Neural progenitor cell (in vitro differentiated cells): ENCODE measurements around the gene EPB41. TPM values are rescaled to one million over a fixed set of nuclear protein-coding genes. Genes with fewer than 3 reads are reported as not detected.
"Not testable (repeated sequence)": the region's sequence is repeated elsewhere in the genome, so short reads cannot be mapped to it uniquely, and the experiment has no call there.

Experiments
- DNase-seq: peaks from one replicate; pipeline ENCODE4 v3.0.0-alpha.2; 2016; ENCODE audit warnings: low spot score
- H2AFZ ChIP-seq: fragments of 200-600 bp; sonication (generic); replicated peaks from 2 replicates; pipeline ENCODE4 v1.6.1; 2016; ENCODE audit warnings: antibody characterized with exemption
- H3F3A ChIP-seq: fragments of 200-600 bp; sonication (generic); 2 replicates; pipeline ENCODE4 v1.6.1; 2016; ENCODE audit warnings: antibody characterized with exemption, low read depth
- H3K27ac ChIP-seq: fragments of 200-600 bp; sonication (generic); 2 replicates; pipeline ENCODE4 v1.5.1; 2016; ENCODE audit warnings: mild to moderate bottlenecking
- H3K27me3 ChIP-seq: fragments of 200-600 bp; sonication (generic); 2 replicates; pipeline ENCODE4 v1.6.1; 2016; ENCODE audit warnings: mild to moderate bottlenecking, moderate library complexity
- H3K36me3 ChIP-seq: fragments of 200-600 bp; sonication (generic); 2 replicates; pipeline ENCODE4 v1.5.1; 2016
- H3K4me1 ChIP-seq: fragments of 200-600 bp; sonication (generic); 2 replicates; pipeline ENCODE4 v1.6.1; 2016; ENCODE audit warnings: mixed run types
- H3K4me2 ChIP-seq: fragments of 200-600 bp; sonication (generic); 2 replicates; pipeline ENCODE4 v1.6.1; 2016
- H3K4me3 ChIP-seq: fragments of 200-600 bp; sonication (generic); 2 replicates; pipeline ENCODE4 v1.5.1; 2016
- H3K79me2 ChIP-seq: fragments of 200-600 bp; sonication (generic); 2 replicates; pipeline ENCODE4 v1.6.1; 2016; ENCODE audit warnings: low read depth
- H3K9ac ChIP-seq: fragments of 200-600 bp; sonication (generic); 2 replicates; pipeline ENCODE4 v1.6.1; 2016
- H3K9me3 ChIP-seq: fragments of 200-600 bp; sonication (generic); 2 replicates; pipeline ENCODE4 v1.5.1; 2016; ENCODE audit warnings: low read depth
- H4K20me1 ChIP-seq: fragments of 200-600 bp; sonication (generic); 2 replicates; pipeline ENCODE4 v1.6.1; 2016; ENCODE audit warnings: low read depth
- H3K27ac Mint-ChIP-seq: 3 replicates; pipeline ENCODE4 v1.8.0; 2021; ENCODE audit warnings: mixed read lengths
- H3K27me3 Mint-ChIP-seq: 2 replicates; pipeline ENCODE4 v1.8.0; 2022; ENCODE audit warnings: low read depth, mild to moderate bottlenecking, inconsistent platforms, moderate library complexity, mixed read lengths; ENCODE audit not compliant: insufficient read depth
- H3K36me3 Mint-ChIP-seq: 3 replicates; pipeline ENCODE4 v1.8.0; 2021; ENCODE audit warnings: mixed read lengths
- H3K4me1 Mint-ChIP-seq: 3 replicates; pipeline ENCODE4 v1.8.0; 2021; ENCODE audit warnings: mixed read lengths
- H3K4me3 Mint-ChIP-seq: 3 replicates; pipeline ENCODE4 v1.8.0; 2021; ENCODE audit warnings: mild to moderate bottlenecking, moderate library complexity, mixed read lengths
- H3K9me3 Mint-ChIP-seq: 3 replicates; pipeline ENCODE4 v1.8.0; 2020; ENCODE audit warnings: mixed read lengths
- EZH2 ChIP-seq: fragments of 200-600 bp; sonication (generic); IDR thresholded peaks from 2 replicates; pipeline ENCODE4 v1.6.1; 2017; ENCODE audit warnings: antibody characterized with exemption, mild to moderate bottlenecking, moderate library complexity
- EZH2phosphoT487 ChIP-seq: fragments of 200-600 bp; sonication (generic); IDR thresholded peaks from 2 replicates; pipeline ENCODE4 v1.6.1; 2017; ENCODE audit warnings: antibody characterized with exemption
- total RNA-seq: library from RNA; depleted of rRNA; stranded (reverse); fragments of >200 nt; gene quantifications from 2 replicates; pipeline ENCODE4 v1.2.3, GENCODE V29; 2015; ENCODE audit warnings: low replicate concordance
- TF ChIP-seq, protein P1 (sequence below): fragments of 200-600 bp; sonication (generic); IDR thresholded peaks from 2 replicates; pipeline ENCODE4 v1.5.1; 2017; ENCODE audit warnings: antibody characterized with exemption, mild to moderate bottlenecking

EPB41 gene
- total RNA-seq, 1 donor from 2014 or later: 211 TPM

GRCh38 chr1:29145739-29146437, 231.5 kb downstream of the EPB41 start:
- Histone ChIP-seq H3K4me2 (no peak overlapping the region), H3K79me2 (no peaks in the 10 kb centered on the region), H2AFZ (no peak overlapping the region), H3K4me3 (no peak overlapping the region), H3F3A (peaks cover 7% of the 10 kb centered on the region), H3K27me3 (no peaks in the 10 kb centered on the region), H4K20me1 (peaks cover 6% of the 10 kb centered on the region), H3K9ac (no peak overlapping the region), H3K36me3 (peaks cover 5% of the 10 kb centered on the region), H3K27ac (no peak overlapping the region), H3K4me1 (no peaks in the 10 kb centered on the region), H3K9me3 (no peaks in the 10 kb centered on the region)
- Mint-ChIP-seq H3K27me3 (peaks cover 7% of the 10 kb centered on the region), H3K4me1 (no peaks in the 10 kb centered on the region), H3K36me3 (peaks cover 57% of the 10 kb centered on the region), H3K9me3 (no peaks in the 10 kb centered on the region), H3K4me3 (no peak overlapping the region), H3K27ac (no peak overlapping the region)
- TF ChIP-seq EZH2phosphoT487 (no peak), EZH2 (no peak)
- TF ChIP-seq, protein P1, sequence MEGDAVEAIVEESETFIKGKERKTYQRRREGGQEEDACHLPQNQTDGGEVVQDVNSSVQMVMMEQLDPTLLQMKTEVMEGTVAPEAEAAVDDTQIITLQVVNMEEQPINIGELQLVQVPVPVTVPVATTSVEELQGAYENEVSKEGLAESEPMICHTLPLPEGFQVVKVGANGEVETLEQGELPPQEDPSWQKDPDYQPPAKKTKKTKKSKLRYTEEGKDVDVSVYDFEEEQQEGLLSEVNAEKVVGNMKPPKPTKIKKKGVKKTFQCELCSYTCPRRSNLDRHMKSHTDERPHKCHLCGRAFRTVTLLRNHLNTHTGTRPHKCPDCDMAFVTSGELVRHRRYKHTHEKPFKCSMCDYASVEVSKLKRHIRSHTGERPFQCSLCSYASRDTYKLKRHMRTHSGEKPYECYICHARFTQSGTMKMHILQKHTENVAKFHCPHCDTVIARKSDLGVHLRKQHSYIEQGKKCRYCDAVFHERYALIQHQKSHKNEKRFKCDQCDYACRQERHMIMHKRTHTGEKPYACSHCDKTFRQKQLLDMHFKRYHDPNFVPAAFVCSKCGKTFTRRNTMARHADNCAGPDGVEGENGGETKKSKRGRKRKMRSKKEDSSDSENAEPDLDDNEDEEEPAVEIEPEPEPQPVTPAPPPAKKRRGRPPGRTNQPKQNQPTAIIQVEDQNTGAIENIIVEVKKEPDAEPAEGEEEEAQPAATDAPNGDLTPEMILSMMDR: no peak
- no peak for DNase-seq

- no peak overlapping the region for H3K4me2 ChIP-seq
- peaks cover 3% of the 10 kb centered on the region for H3K79me2 ChIP-seq
- no peaks in the 10 kb centered on the region for H3K4me1 ChIP-seq
- H3K4me1 Mint-ChIP-seq: no peaks in the 10 kb centered on the region
- H3K27ac Mint-ChIP-seq: no peak overlapping the region
- H3K36me3 ChIP-seq: peaks cover 21% of the 10 kb centered on the region
- DNase-seq: no peak
- no peak overlapping the region for H2AFZ ChIP-seq
- no peaks in the 10 kb centered on the region for H3K27me3 ChIP-seq
- H3K4me3 Mint-ChIP-seq: no peak overlapping the region
- TF ChIP-seq, protein P1: no peak
- TF ChIP-seq EZH2phosphoT487 (no peak), EZH2 (no peak)
- H4K20me1 ChIP-seq: peaks cover 15% of the 10 kb centered on the region
- no peak overlapping the region for H3K4me3 ChIP-seq
- H3K27ac ChIP-seq: no peak overlapping the region
- peaks cover 66% of the 10 kb centered on the region for H3K36me3 Mint-ChIP-seq
- H3F3A ChIP-seq: peaks cover 11% of the 10 kb centered on the region
- H3K9ac ChIP-seq: no peak overlapping the region
- H3K9me3 ChIP-seq: no peaks in the 10 kb centered on the region
- H3K9me3 Mint-ChIP-seq: no peaks in the 10 kb centered on the region
- H3K27me3 Mint-ChIP-seq: peaks cover 5% of the 10 kb centered on the region
Measured at GRCh38 chr1:29148656-29149491, 234.5 kb downstream of the EPB41 start.

DNA sequence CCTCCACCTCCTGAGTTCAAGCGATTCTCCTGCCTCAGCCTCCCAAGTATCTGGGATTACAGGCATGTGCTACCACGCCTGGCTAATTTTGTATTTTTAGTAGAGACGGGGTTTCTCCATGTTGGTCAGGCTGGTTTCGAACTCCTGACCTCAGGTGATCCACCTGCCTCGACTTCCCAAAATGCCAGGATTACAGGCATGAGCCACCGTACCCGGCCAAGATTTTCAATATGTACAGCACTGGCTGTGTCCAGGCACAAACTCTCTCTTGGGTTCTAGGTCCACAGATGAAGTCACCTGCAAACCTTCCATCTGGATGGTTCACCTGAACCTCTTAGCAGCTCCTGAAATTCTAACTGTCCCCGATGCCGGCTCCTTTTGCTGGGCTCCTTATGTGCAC, 236.0 kb downstream of the EPB41 start:
- not testable (repeated sequence) for H3K27ac ChIP-seq, DNase-seq, H3K27me3 Mint-ChIP-seq, H3K4me1 Mint-ChIP-seq, H3K9me3 ChIP-seq, H3K4me3 Mint-ChIP-seq, H3K9me3 Mint-ChIP-seq, H3K27ac Mint-ChIP-seq, H3K27me3 ChIP-seq, H3K9ac ChIP-seq, H3K4me1 ChIP-seq, H3K4me2 ChIP-seq, H3K4me3 ChIP-seq, H2AFZ ChIP-seq
- Histone ChIP-seq H3F3A (peaks cover 11% of the 10 kb centered on the region), H3K36me3 (peaks cover 33% of the 10 kb centered on the region), H3K79me2 (peaks cover 12% of the 10 kb centered on the region), H4K20me1 (peaks cover 15% of the 10 kb centered on the region)
- H3K36me3 Mint-ChIP-seq: peaks cover 69% of the 10 kb centered on the region
